Activated CD4-positive, alpha-beta T cell treated with anti-CD3 and anti-CD28 coated beads, Interleukin-2, Interleukin-6, amounts not matched to agents 100 ng/mL and 50 ng/mL, durations not matched to agents 16 hours and 8 hours (primary cell): ENCODE results near the gene OBSCN.
"Not testable (repeated sequence)": the region's sequence is repeated elsewhere in the genome, so short reads cannot be mapped to it uniquely, and the experiment has no call there.

Source experiments
- DNase-seq: peaks from one replicate; pipeline ENCODE4 v3.0.0-alpha.2; 2020

Gene OBSCN

GRCh38 chr1:228214921-228215662, 7.2 kb downstream of the OBSCN start:
- no peak for DNase-seq

GRCh38 chr1:228215663-228216116, 7.8 kb downstream of the OBSCN start:
- no peak for DNase-seq

- DNase-seq = no peak
These were observed 8.8 kb downstream of the OBSCN start for GRCh38 chr1:228216371-228217320.

- no peak for DNase-seq
These were observed 9.9 kb downstream of the OBSCN start for GRCh38 chr1:228217551-228218344.

GRCh38 chr1:228218513-228219244, 10.8 kb downstream of the OBSCN start:
- no peak for DNase-seq

- DNase-seq = no peak
These were observed 11.6 kb downstream of the OBSCN start for GRCh38 chr1:228219245-228219961.

- DNase-seq = no peak
These were observed 12.3 kb downstream of the OBSCN start for GRCh38 chr1:228219962-228220780.

GRCh38 chr1:228221097-228221496, 13.3 kb downstream of the OBSCN start:
- not testable (repeated sequence) for DNase-seq

- DNase-seq = no peak
These were observed 14.7 kb downstream of the OBSCN start for GRCh38 chr1:228222548-228222947.

- DNase-seq = no peak
These were observed 16.6 kb downstream of the OBSCN start for GRCh38 chr1:228224198-228225164.

- no peak for DNase-seq
These were observed 17.4 kb downstream of the OBSCN start for GRCh38 chr1:228225165-228225710.

GRCh38 chr1:228225740-228226139, 17.9 kb downstream of the OBSCN start:
- DNase-seq = no peak

GRCh38 chr1:228226141-228226874, 18.5 kb downstream of the OBSCN start:
- DNase-seq = no peak

GRCh38 chr1:228226956-228227791, 19.3 kb downstream of the OBSCN start:
- no peak for DNase-seq

GRCh38 chr1:228228147-228228546, 20.3 kb downstream of the OBSCN start:
- not testable (repeated sequence) for DNase-seq

GRCh38 chr1:228228601-228229074, 20.8 kb downstream of the OBSCN start:
- no peak for DNase-seq

- DNase-seq = no peak
These were observed 23.3 kb downstream of the OBSCN start for GRCh38 chr1:228231189-228231588.
